Measurements from ENCODE around the gene CDCA7.
"Not testable (repeated sequence)": the region's sequence is repeated elsewhere in the genome, so short reads cannot be mapped to it uniquely, and the experiment has no call there.

The CDCA7 gene

GRCh38 chr2:173359231-173359630, 4.6 kb downstream of the CDCA7 start:
- DNase-seq = no peak

- DNase-seq = no peak
Measured at GRCh38 chr2:173370198-173370597, 15.5 kb downstream of the CDCA7 start.

DNA sequence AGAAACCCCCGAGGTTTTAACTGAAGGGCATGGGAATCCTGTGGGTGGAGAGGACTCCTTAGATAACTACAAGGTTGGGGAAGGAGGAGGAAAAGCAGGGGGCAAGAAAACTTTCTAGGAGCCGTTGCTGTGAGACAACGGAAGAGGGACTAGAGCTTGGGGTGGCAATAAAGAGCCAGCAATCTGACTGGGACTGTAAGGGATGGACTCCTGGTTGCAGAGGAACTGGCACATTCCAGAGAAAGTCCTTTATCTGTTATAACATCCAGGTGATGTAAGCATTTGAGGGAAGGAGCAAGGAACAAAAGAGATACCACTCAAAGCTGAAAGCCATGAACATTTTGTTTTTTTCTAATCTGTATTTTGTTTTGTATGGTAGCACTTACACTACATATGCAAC, 16.4 kb downstream of the CDCA7 start:
- DNase-seq = no peak

GRCh38 chr2:173373290-173373689, 18.6 kb downstream of the CDCA7 start:
- no peak for DNase-seq

GRCh38 chr2:173374634-173375033, 20.0 kb downstream of the CDCA7 start:
- no peak for DNase-seq

DNA sequence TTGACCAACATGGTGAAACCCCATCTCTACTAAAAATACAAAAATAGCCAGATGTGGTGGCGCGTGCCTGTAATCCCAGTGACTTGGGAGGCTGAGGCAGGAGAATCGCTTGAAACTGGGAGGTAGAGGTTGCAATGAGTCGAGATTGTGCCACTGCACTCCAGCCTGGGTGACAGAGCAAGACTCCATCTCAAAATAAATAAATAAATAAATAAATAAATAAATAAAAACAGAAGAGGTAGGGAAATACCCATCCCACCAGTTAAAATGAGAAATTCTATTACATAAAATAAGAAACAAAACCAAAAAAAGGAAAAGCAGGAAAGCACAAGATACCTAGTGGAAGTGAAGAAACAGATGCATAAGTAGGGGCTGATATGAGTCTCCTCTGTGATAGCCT, 30.9 kb downstream of the CDCA7 start:
- DNase-seq = not testable (repeated sequence)

- DNase-seq = no peak
Measured at GRCh38 chr2:173386021-173386737, 31.5 kb downstream of the CDCA7 start.

GRCh38 chr2:173386738-173387065, 32.0 kb downstream of the CDCA7 start:
- no peak for DNase-seq

- DNase-seq = no peak
Measured at GRCh38 chr2:173387079-173387478, 32.4 kb downstream of the CDCA7 start.

- DNase-seq = no peak
Measured at GRCh38 chr2:173387660-173388059, 33.0 kb downstream of the CDCA7 start.

- DNase-seq = no peak
Measured at GRCh38 chr2:173388795-173389194, 34.1 kb downstream of the CDCA7 start.

GRCh38 chr2:173390036-173390435, 35.4 kb downstream of the CDCA7 start:
- DNase-seq = no peak

DNA sequence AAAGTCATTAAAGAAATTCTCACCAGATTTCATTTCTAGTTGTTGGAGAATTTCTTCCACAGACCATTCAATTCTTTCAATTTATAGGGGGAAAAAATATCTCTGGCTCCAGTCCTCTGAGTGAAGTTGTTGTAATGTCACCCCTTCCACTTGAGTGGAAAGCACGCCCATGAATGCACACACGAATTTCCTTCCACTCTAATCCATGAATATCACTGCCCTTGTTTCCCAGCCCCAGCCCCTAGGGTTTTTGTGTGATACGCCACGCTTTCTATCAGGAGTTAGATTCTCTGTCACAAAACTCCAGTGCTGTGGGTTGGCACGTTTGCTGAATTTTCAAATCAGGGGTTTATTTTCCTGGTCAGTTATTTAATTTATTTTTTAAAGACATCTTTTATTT, 38.1 kb downstream of the CDCA7 start:
- DNase-seq = no peak

- no peak for DNase-seq
Measured at GRCh38 chr2:173393186-173393585, 38.5 kb downstream of the CDCA7 start.

- DNase-seq = no peak
Measured at GRCh38 chr2:173393636-173394035, 39.0 kb downstream of the CDCA7 start.

- no peak for DNase-seq
Measured at GRCh38 chr2:173394091-173394974, 39.7 kb downstream of the CDCA7 start.

- no peak for DNase-seq
Measured at GRCh38 chr2:173395567-173396351, 41.1 kb downstream of the CDCA7 start.

DNA sequence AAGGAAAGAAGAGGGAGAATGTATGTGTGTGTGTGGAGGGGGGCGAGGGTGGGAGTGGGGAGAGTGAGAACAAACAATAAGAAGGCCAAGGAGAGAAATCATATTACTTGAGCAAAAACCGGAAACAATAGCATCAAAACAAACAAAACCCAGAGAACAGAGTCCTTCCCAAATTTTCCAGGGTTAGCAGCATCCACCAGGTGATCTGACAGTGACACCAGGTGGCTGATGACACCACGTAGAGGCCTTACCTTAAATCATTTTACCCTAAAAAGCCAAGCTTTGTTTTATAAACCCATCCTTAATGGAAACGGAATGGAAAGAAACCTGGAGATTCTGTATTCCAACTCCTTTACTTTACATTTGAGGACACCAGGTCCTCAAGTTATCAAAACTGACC, 42.9 kb downstream of the CDCA7 start:
- DNase-seq = no peak

DNA sequence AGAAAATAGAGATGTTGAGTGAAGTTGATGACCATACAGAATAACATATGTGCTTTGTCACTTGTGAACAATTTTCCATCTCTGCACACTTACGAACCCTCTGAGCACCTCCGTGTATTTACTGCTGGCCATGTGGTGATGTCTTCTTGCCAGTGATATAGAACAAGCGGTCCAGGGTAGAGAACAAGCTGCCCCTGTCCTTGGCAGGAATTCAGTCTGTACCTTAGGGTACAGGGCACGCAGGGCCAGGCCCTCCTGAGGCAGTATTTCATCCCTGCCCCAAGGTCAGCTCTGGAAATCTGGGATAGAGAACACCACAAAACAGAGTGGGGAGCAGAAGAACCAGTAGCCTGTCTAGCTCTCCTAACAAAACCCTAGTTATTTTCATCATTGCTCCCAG, 44.6 kb downstream of the CDCA7 start:
- DNase-seq = no peak

DNA sequence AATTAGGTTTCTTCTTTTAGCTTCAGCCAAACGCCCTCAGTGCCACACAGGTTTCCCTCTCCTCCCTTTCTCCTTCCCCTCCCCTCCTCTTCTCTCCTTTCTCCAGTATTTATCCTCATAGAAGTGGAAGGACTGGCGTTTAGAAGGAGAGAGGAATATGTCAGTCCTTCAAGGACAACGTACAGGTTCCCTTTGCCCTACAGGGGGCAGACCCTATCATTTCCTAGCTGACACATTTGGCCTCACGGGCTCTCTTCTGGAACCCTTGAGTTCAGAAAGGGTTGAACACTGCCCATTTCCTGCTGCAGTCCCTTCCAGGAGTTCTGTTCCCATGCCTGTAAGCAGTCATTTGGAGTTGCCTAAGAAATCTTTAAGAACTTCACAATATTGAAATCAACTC, 46.1 kb downstream of the CDCA7 start:
- no peak for DNase-seq

DNA sequence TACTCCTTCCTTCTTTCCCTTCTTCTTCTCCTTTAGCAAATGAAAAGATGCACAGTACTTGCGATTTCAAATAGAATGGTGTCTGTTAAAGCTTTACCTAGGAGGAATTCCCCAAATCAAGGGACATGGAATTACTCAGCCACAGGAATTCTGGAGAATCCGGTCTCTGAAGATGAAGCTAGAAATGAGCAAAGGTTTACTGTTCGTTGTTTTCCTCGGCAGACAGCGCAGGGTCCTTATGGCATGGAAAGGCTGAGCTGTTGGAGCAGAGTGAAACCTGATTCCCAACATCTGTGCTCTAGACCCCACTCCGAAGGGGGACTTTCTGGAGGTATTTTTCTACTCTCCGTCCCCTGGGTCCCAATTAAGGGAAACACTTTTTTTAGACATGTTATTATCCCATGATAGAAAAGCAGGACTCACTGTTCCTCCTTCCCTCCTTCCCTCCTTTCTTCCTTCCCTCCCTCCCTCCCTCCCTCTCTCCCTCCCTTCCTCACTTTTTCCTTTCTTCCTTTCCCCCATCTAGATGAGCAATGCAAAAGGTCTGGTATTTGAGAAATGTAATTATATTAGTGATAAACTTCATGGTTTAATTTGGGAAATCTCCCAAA, 47.1 kb downstream of the CDCA7 start:
- DNase-seq = no peak

GRCh38 chr2:173402405-173402974, 47.8 kb downstream of the CDCA7 start:
- DNase-seq = peak; percentile 68 to 71
